GM12874 (cell line): ENCODE measurements around the gene TMEM30A.
A peak's percentile ranks its signal among the peaks of the same experiment; 100 is the strongest.

Source experiments
- CTCF ChIP-seq: IDR thresholded peaks from 2 replicates; pipeline ENCODE4 v1.5.1; 2011; ENCODE audit warnings: low read depth, mild to moderate bottlenecking, control low read depth, low read length, moderate library complexity; ENCODE audit not compliant: insufficient read depth

TMEM30A gene

GRCh38 chr6:75204959-75205775, 79.4 kb downstream of the TMEM30A start:
- no peak for TF ChIP-seq CTCF

GRCh38 chr6:75204217-75204958, 80.2 kb downstream of the TMEM30A start:
- TF ChIP-seq CTCF = peak; percentile 64

- no peak for TF ChIP-seq CTCF
These were observed 80.9 kb downstream of the TMEM30A start for GRCh38 chr6:75203721-75204120.
